ENCODE measurements around the gene GRIN2C. TPM values are rescaled to one million over a fixed set of nuclear protein-coding genes. Genes with fewer than 3 reads are reported as not detected.

GRIN2C gene
- total and polyA plus RNA-seq, 9 of the 15 experiments (the other 6 are each of a cell fraction or from before 2014, with no cell fraction given): under 0.01 to 0.33 (median 0.10) TPM; not detected in 2

DNA sequence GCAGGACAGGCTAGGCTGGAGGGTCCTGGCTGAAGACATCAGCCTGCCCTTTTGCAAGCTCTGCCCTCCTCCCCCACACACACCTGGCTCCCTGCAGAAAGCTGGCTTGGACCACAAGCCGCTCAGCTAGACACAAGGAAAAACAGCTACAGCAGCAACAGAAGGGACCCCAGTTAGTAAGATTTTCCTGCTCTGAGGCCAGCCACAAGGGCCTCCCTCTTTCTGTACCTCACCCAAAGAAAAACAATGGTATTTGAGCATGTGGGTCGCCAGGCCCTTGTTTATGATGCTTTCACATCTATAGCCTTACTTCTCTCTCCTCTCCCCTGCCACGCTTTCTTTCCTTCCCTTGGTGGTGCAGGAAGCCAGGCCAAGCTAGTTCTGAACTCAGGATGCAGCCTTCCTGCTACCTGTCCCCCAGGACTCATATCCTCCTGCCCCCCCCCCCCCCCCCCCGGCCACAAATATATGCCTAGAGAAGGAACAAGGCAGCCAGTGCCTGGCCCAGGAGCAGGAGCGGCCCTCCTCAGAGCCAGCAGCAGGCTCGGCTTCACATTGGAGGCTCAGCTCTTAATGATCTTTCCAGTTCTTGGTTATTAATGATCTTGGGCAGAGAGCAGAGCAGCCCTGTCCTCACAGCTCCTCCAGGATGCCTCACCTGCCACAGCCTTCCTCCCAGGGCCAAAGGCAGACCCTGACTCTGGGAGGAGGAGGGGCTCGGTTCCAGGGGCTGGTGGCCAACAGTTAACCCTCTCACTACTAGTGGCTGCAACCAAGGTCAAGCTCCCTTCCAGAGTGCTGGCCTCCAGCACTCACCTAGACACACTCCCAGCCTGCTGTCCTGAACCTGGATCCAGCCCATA is 19.5 kb downstream of the GRIN2C start:
- peak overlapping the region in 1 of 2 experiments; percentile 0; a peak in 1 of 4 replicates for H3K9ac ChIP-seq (ENCODE audit: insufficient read depth in 1 of 2, low read depth in 2 of 2, low read length in 2 of 2)
- DNase-seq (ENCODE audit: extremely low read depth in 1 of 4, low spot score in 3 of 4) (no peak), FAIRE-seq (no peak), ATAC-seq (no peak)
- CTCF ChIA-PET (ENCODE audit: low intra/inter-chr PET ratio): no interaction called here
- no peak overlapping the region for H3K4me3 ChIP-seq
- H3K4me1 ChIP-seq (replicated peaks in 1 of 2; ENCODE audit: control insufficient read depth in 2 of 2, insufficient read depth in 2 of 2, low read length in 2 of 2): peaks cover 11 to 31% of the 10 kb centered on the region in 2 experiments; a peak in 4 of 5 replicates
- H3K27me3 ChIP-seq (ENCODE audit: control insufficient read depth in 2 of 2, insufficient read depth in 2 of 2, low read length in 2 of 2): no peaks in the 10 kb centered on the region
- in situ Hi-C loops (cut with MboI): no loop called here
- no peaks in the 10 kb centered on the region for H3K9me3 ChIP-seq (replicated peaks; ENCODE audit: control insufficient read depth, insufficient read depth, low read depth, low read length)
- no TSS peak for BruUV-seq (replicated peaks)
- TF ChIP-seq, protein P1, sequence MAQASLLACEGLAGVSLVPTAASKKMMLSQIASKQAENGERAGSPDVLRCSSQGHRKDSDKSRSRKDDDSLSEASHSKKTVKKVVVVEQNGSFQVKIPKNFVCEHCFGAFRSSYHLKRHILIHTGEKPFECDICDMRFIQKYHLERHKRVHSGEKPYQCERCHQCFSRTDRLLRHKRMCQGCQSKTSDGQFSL (CRISPR knock-in tag; IDR thresholded peaks at IDR 0.05): no peak; the same call in 1 of the 2 replicates
- TF ChIP-seq, protein P1 (tag; IDR thresholded peaks at IDR 0.05): peak in 1 of 2 experiments; percentile 79; a peak in 2 of 4 replicates
- TF ChIP-seq, protein P2, sequence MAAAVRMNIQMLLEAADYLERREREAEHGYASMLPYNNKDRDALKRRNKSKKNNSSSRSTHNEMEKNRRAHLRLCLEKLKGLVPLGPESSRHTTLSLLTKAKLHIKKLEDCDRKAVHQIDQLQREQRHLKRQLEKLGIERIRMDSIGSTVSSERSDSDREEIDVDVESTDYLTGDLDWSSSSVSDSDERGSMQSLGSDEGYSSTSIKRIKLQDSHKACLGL (CRISPR knock-in tag; IDR thresholded peaks at IDR 0.05; ENCODE audit: borderline replicate concordance, poor library complexity, severe bottlenecking): no peak
- intact Hi-C loops (cut with micrococcal nuclease): no loop called here
- H3K4me2 ChIP-seq (ENCODE audit: insufficient read depth, low read length): no peak overlapping the region
- H3K36me3 ChIP-seq (ENCODE audit: control insufficient read depth, insufficient read depth, low read length): no peaks in the 10 kb centered on the region
- H3K79me2 ChIP-seq (ENCODE audit: control insufficient read depth, insufficient read depth, low read length): no peaks in the 10 kb centered on the region
- H4K20me1 ChIP-seq (replicated peaks; ENCODE audit: control insufficient read depth, insufficient read depth, low read length): 0 out of 2 replicates have a peak, but pooled peaks cover 10% of the 10 kb centered on the region
- no peak overlapping the region for H3K27ac ChIP-seq (ENCODE audit: extremely low read depth, low read depth, low read length)
- H3K9me1 ChIP-seq (ENCODE audit: control insufficient read depth, insufficient read depth, low read length): no peaks in the 10 kb centered on the region
- POLR2A ChIA-PET: interaction anchor here (0.7 to 1.7 kb wide), 4 partner anchors 10 to 535 kb away, joined by 3 to 7 read pairs (median 4); no protein-coding TSS in a partner anchor
- H2AFZ ChIP-seq (ENCODE audit: low read depth, low read length): no peak overlapping the region
- WGBS (ENCODE audit: insufficient coverage, low coverage, missing lambda C conversion rate): 33% methylated on average over 5 of the region's 7 CpGs

Data from K562 (cell line).